Spleen (tissue), 7 donors: ENCODE measurements around the gene KLHL21.
A peak's percentile ranks its signal among the peaks of the same experiment; 100 is the strongest.

Source experiments
- POLR2A ChIP-seq, 3 donors: fragments of 450-650 bp; IDR thresholded peaks; one replicate each; pipeline ENCODE4 v1.5.1; 2017; ENCODE audit warnings: antibody characterized with exemption in 3 of 3, mild to moderate bottlenecking in 1 of 3
- POLR2AphosphoS5 ChIP-seq, 3 donors: sonication (generic); formaldehyde crosslinking; IDR thresholded peaks; one replicate each; pipeline ENCODE4 v1.5.1; 2017; ENCODE audit warnings: antibody characterized with exemption in 3 of 3
- TF ChIP-seq, protein P1 (sequence below), 11 experiments: fragments of 200-600 bp in 7 of 11; fragments of 450-650 bp in 4 of 11; sonication (generic) in 4 of 11; IDR thresholded peaks in 8 of 11; conservative IDR thresholded peaks in 3 of 11; 1 replicate in 7 of 11; 2 replicates in 4 of 11; pipeline versions ENCODE4 v1.4.0 to v1.8.0; 2016 to 2021; ENCODE audit warnings: antibody characterized with exemption in 11 of 11, inconsistent platforms in 4 of 11, mild to moderate bottlenecking in 1 of 11
- donor health status: DM: no; HTN: no; CAD: no; lungs with moderate emphysema.
- donor health status: DM: no; HTN: no; CAD: no.
- donor health status: DM: no; HTN: no; CAD: no.

DNA sequence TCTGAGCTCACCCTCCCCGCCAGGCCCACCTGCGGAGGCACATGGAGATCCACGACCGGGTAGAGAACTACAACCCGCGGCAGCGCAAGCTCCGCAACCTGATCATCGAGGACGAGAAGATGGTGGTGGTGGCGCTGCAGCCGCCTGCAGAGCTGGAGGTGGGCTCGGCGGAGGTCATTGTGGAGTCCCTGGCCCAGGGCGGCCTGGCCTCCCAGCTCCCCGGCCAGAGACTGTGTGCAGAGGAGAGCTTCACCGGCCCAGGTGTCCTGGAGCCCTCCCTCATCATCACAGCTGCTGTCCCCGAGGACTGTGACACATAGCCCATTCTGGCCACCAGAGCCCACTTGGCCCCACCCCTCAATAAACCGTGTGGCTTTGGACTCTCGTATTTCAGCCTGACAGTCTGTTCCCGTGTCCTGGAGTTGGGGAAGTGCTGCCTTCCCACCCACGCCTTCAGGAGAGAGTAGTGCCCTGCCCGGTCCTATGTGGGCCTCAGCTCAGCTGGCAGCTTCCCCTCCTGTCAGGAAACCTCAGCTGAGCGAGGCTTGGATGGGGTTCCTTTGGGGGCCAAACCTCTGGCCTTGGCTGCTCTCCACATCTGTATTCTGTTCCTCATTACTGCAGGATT lies 13.7 kb downstream of the KLHL21 start:
- TF ChIP-seq, protein P1, sequence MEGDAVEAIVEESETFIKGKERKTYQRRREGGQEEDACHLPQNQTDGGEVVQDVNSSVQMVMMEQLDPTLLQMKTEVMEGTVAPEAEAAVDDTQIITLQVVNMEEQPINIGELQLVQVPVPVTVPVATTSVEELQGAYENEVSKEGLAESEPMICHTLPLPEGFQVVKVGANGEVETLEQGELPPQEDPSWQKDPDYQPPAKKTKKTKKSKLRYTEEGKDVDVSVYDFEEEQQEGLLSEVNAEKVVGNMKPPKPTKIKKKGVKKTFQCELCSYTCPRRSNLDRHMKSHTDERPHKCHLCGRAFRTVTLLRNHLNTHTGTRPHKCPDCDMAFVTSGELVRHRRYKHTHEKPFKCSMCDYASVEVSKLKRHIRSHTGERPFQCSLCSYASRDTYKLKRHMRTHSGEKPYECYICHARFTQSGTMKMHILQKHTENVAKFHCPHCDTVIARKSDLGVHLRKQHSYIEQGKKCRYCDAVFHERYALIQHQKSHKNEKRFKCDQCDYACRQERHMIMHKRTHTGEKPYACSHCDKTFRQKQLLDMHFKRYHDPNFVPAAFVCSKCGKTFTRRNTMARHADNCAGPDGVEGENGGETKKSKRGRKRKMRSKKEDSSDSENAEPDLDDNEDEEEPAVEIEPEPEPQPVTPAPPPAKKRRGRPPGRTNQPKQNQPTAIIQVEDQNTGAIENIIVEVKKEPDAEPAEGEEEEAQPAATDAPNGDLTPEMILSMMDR (IDR thresholded peaks at IDR 0.05 in 8 of 11, conservative IDR thresholded peaks at IDR 0.05 in 3 of 11): no peak
- peak in 2 of 3 donors; percentile 13 to 66 for TF ChIP-seq POLR2AphosphoS5 (IDR thresholded peaks at IDR 0.05)
- TF ChIP-seq POLR2A (IDR thresholded peaks at IDR 0.05): no peak
